Liver (tissue), 9 donors: Measurements from ENCODE around the gene ARAP1. TPM values are rescaled to one million over a fixed set of nuclear protein-coding genes. Genes with fewer than 3 reads are reported as not detected.

Source experiments
- DNase-seq: peaks from one replicate; pipeline ENCODE4 v3.0.0-alpha.2; 2017; ENCODE audit warnings: low spot score
- H3K27ac ChIP-seq, 2 donors: one replicate each; pipeline ENCODE4 v1.7.0; 2013; ENCODE audit warnings: inconsistent platforms in 2 of 2, low read length in 2 of 2, control low read depth in 1 of 2, low read depth in 1 of 2, mild to moderate bottlenecking in 1 of 2
- H3K27me3 ChIP-seq, 4 donors: one replicate each; pipeline versions ENCODE4 v1.6.1 to v1.7.0; 2013; ENCODE audit warnings: low read length in 3 of 4, inconsistent platforms in 1 of 4, mild to moderate bottlenecking in 1 of 4, moderate library complexity in 1 of 4; ENCODE audit not compliant: control insufficient read depth in 4 of 4, insufficient read depth in 4 of 4
- H3K36me3 ChIP-seq, 4 donors: one replicate each; pipeline versions ENCODE4 v1.6.1 to v1.7.0; 2013; ENCODE audit warnings: low read length in 3 of 4, mild to moderate bottlenecking in 3 of 4, low read depth in 1 of 4, moderate library complexity in 1 of 4; ENCODE audit not compliant: control insufficient read depth in 4 of 4, insufficient read depth in 3 of 4
- H3K4me1 ChIP-seq, 4 donors: one replicate each; pipeline versions ENCODE4 v1.6.1 to v1.7.0; 2013; ENCODE audit warnings: low read length in 3 of 4, mild to moderate bottlenecking in 3 of 4, moderate library complexity in 1 of 4; ENCODE audit not compliant: control insufficient read depth in 4 of 4, insufficient read depth in 4 of 4
- H3K4me3 ChIP-seq, 3 donors: one replicate each; pipeline versions ENCODE4 v1.6.1 to v1.7.0; 2013; ENCODE audit warnings: low read length in 3 of 3, control low read depth in 1 of 3, low read depth in 1 of 3, mild to moderate bottlenecking in 1 of 3
- H3K9ac ChIP-seq, 2 donors: one replicate each; pipeline ENCODE4 v1.7.0; 2013; ENCODE audit warnings: low read length in 2 of 2, mild to moderate bottlenecking in 2 of 2, moderate library complexity in 2 of 2, control low read depth in 1 of 2, low read depth in 1 of 2
- H3K9me3 ChIP-seq, 4 donors: one replicate each; pipeline versions ENCODE4 v1.6.1 to v1.7.0; 2013; ENCODE audit warnings: low read length in 3 of 4; ENCODE audit not compliant: control insufficient read depth in 4 of 4
- EGR1 ChIP-seq, 2 donors: IDR thresholded peaks; 2 replicates each; pipeline ENCODE4 v1.6.1; 2016 to 2018; ENCODE audit warnings: antibody characterized with exemption in 2 of 2, low read depth in 2 of 2
- FOXA1 ChIP-seq: IDR thresholded peaks from 2 replicates; pipeline ENCODE4 v1.6.1; 2016; ENCODE audit warnings: antibody characterized with exemption
- FOXA2 ChIP-seq: IDR thresholded peaks from 2 replicates; pipeline ENCODE4 v1.6.1; 2016; ENCODE audit warnings: antibody characterized with exemption
- GABPA ChIP-seq, 2 donors: IDR thresholded peaks in 1 of 2; conservative IDR thresholded peaks in 1 of 2; 2 replicates each; pipeline ENCODE4 v1.6.1; 2016; ENCODE audit warnings: antibody characterized with exemption in 2 of 2, mild to moderate bottlenecking in 1 of 2, moderate library complexity in 1 of 2
- HNF4A ChIP-seq, 2 donors: conservative IDR thresholded peaks; 2 replicates each; pipeline ENCODE4 v1.6.1; 2016; ENCODE audit warnings: antibody characterized with exemption in 2 of 2, mild to moderate bottlenecking in 2 of 2
- HNF4G ChIP-seq: IDR thresholded peaks from 2 replicates; pipeline ENCODE4 v1.6.1; 2016; ENCODE audit warnings: antibody characterized with exemption
- JUND ChIP-seq, 2 donors: IDR thresholded peaks; 2 replicates each; pipeline ENCODE4 v1.6.1; 2016; ENCODE audit warnings: antibody characterized with exemption in 2 of 2
- NR2F2 ChIP-seq: IDR thresholded peaks from 2 replicates; pipeline ENCODE4 v1.6.1; 2016; ENCODE audit warnings: antibody characterized with exemption
- RAD21 ChIP-seq, 2 donors: IDR thresholded peaks; 2 replicates each; pipeline ENCODE4 v1.6.1; 2016; ENCODE audit warnings: antibody characterized with exemption in 2 of 2, mild to moderate bottlenecking in 2 of 2
- SP1 ChIP-seq: IDR thresholded peaks from 2 replicates; pipeline ENCODE4 v1.6.1; 2018; ENCODE audit warnings: antibody characterized with exemption, mild to moderate bottlenecking
- TAF1 ChIP-seq: conservative IDR thresholded peaks from 2 replicates; pipeline ENCODE4 v1.6.1; 2016; ENCODE audit warnings: antibody characterized with exemption, mild to moderate bottlenecking
- YY1 ChIP-seq: IDR thresholded peaks from 2 replicates; pipeline ENCODE4 v1.6.1; 2016; ENCODE audit warnings: antibody characterized with exemption, mild to moderate bottlenecking
- WGBS: extraction: QIAGEN DNeasy Blood & Tissue Kit; methylation state at CpG from one replicate; pipeline ENCODE4 v1.1.7; 2013; 5-methylcytosine and 5-hydroxymethylcytosine counted together
- polyA plus RNA-seq, 2 donors: library from polyadenylated mRNA; stranded (reverse) in 1 of 2; unstranded in 1 of 2; fragments of 200-250 nt in 1 of 2; fragments of >200 nt in 1 of 2; fragmentation: Nextera tagmentation in 1 of 2; extraction: Ambion mirVana in 1 of 2; gene quantifications; one replicate each; pipeline versions ENCODE4 v1.2.1 to v1.2.3, GENCODE V29; 2013 to 2015
- total RNA-seq, 2 donors: library from RNA; depleted of rRNA; stranded (reverse); fragments of >200 nt; gene quantifications; one replicate each; pipeline ENCODE4 v1.2.3, GENCODE V29; 2014
- TF ChIP-seq, protein P1 (sequence below): IDR thresholded peaks from 2 replicates; pipeline ENCODE4 v1.6.1; 2016; ENCODE audit warnings: antibody characterized with exemption
- TF ChIP-seq, protein P2 (sequence below): IDR thresholded peaks from 2 replicates; pipeline ENCODE4 v1.6.1; 2016; ENCODE audit warnings: antibody characterized with exemption
- TF ChIP-seq, protein P3 (sequence below): fragments of 150-350 bp; IDR thresholded peaks from 2 replicates; pipeline ENCODE4 v1.5.1; 2017; ENCODE audit warnings: improper control_type of control experiment, low read depth, low read length; ENCODE audit not compliant: missing input control
- TF ChIP-seq, protein P4 (sequence below): IDR thresholded peaks from 2 replicates; pipeline ENCODE4 v1.6.1; 2016; ENCODE audit warnings: antibody characterized with exemption, mild to moderate bottlenecking
- TF ChIP-seq, protein P5 (sequence below): IDR thresholded peaks from 2 replicates; pipeline ENCODE4 v1.6.1; 2016; ENCODE audit warnings: antibody characterized with exemption
- donor health status: healthy.
- donor health status: healthy.
- donor health status: healthy.
- donor health status: healthy.
- donor health status: healthy.

ARAP1 gene
- total and polyA plus RNA-seq, 4 donors = 14.4 to 77.8 (median 43.5) TPM

DNA sequence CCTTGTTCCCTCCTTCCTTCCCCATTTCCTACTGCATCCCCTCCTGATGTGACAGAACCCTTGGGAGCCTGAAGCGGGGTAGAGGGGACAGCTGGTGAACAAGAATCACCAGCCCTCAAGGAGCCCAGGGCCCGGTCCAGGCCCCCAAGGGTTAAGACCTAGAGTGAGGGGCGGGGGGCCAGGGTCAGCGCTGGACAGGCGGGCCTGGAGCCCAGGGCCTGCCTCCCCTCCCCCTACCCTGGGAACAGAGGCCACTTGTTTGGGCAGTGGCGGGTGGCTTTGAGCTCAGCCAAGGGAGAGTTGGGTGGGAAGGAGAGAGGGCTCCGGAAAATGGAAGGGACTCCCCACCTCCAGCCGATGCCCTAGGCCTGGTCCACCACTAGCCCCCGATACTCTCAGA lies 2.1 kb downstream of the ARAP1 start:
- no peak overlapping the region for H3K9ac ChIP-seq
- TF ChIP-seq SP1 (no peak), RAD21 (IDR thresholded peaks at IDR 0.05) (no peak), HNF4A (conservative IDR thresholded peaks at IDR 0.05) (no peak), TAF1 (no peak), NR2F2 (no peak), GABPA (IDR thresholded peaks at IDR 0.05 in 1 of 2, conservative IDR thresholded peaks at IDR 0.05 in 1 of 2) (no peak), EGR1 (IDR thresholded peaks at IDR 0.05; ENCODE audit: low read depth in 2 of 2) (no peak), JUND (IDR thresholded peaks at IDR 0.05) (no peak), FOXA1 (no peak), YY1 (no peak)
- TF ChIP-seq, protein P1, sequence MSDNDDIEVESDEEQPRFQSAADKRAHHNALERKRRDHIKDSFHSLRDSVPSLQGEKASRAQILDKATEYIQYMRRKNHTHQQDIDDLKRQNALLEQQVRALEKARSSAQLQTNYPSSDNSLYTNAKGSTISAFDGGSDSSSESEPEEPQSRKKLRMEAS = no peak
- TF ChIP-seq, protein P2, sequence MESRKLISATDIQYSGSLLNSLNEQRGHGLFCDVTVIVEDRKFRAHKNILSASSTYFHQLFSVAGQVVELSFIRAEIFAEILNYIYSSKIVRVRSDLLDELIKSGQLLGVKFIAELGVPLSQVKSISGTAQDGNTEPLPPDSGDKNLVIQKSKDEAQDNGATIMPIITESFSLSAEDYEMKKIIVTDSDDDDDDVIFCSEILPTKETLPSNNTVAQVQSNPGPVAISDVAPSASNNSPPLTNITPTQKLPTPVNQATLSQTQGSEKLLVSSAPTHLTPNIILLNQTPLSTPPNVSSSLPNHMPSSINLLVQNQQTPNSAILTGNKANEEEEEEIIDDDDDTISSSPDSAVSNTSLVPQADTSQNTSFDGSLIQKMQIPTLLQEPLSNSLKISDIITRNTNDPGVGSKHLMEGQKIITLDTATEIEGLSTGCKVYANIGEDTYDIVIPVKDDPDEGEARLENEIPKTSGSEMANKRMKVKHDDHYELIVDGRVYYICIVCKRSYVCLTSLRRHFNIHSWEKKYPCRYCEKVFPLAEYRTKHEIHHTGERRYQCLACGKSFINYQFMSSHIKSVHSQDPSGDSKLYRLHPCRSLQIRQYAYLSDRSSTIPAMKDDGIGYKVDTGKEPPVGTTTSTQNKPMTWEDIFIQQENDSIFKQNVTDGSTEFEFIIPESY = no peak
- TF ChIP-seq, protein P3, sequence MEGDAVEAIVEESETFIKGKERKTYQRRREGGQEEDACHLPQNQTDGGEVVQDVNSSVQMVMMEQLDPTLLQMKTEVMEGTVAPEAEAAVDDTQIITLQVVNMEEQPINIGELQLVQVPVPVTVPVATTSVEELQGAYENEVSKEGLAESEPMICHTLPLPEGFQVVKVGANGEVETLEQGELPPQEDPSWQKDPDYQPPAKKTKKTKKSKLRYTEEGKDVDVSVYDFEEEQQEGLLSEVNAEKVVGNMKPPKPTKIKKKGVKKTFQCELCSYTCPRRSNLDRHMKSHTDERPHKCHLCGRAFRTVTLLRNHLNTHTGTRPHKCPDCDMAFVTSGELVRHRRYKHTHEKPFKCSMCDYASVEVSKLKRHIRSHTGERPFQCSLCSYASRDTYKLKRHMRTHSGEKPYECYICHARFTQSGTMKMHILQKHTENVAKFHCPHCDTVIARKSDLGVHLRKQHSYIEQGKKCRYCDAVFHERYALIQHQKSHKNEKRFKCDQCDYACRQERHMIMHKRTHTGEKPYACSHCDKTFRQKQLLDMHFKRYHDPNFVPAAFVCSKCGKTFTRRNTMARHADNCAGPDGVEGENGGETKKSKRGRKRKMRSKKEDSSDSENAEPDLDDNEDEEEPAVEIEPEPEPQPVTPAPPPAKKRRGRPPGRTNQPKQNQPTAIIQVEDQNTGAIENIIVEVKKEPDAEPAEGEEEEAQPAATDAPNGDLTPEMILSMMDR = no peak
- TF ChIP-seq, protein P4, sequence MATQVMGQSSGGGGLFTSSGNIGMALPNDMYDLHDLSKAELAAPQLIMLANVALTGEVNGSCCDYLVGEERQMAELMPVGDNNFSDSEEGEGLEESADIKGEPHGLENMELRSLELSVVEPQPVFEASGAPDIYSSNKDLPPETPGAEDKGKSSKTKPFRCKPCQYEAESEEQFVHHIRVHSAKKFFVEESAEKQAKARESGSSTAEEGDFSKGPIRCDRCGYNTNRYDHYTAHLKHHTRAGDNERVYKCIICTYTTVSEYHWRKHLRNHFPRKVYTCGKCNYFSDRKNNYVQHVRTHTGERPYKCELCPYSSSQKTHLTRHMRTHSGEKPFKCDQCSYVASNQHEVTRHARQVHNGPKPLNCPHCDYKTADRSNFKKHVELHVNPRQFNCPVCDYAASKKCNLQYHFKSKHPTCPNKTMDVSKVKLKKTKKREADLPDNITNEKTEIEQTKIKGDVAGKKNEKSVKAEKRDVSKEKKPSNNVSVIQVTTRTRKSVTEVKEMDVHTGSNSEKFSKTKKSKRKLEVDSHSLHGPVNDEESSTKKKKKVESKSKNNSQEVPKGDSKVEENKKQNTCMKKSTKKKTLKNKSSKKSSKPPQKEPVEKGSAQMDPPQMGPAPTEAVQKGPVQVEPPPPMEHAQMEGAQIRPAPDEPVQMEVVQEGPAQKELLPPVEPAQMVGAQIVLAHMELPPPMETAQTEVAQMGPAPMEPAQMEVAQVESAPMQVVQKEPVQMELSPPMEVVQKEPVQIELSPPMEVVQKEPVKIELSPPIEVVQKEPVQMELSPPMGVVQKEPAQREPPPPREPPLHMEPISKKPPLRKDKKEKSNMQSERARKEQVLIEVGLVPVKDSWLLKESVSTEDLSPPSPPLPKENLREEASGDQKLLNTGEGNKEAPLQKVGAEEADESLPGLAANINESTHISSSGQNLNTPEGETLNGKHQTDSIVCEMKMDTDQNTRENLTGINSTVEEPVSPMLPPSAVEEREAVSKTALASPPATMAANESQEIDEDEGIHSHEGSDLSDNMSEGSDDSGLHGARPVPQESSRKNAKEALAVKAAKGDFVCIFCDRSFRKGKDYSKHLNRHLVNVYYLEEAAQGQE = no peak
- TF ChIP-seq, protein P5, sequence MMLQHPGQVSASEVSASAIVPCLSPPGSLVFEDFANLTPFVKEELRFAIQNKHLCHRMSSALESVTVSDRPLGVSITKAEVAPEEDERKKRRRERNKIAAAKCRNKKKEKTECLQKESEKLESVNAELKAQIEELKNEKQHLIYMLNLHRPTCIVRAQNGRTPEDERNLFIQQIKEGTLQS = no peak
- H3K9me3 ChIP-seq = no peaks in the 10 kb centered on the region
- no peak overlapping the region for H3K4me3 ChIP-seq
- WGBS = 80% methylated on average over 9 of the region's 9 CpGs
- no peak for DNase-seq
- peaks cover 4 to 37% (median 29%) of the 10 kb centered on the region in 4 donors for H3K4me1 ChIP-seq
- peaks cover 0 to 5% (median 1%) of the 10 kb centered on the region in 4 donors for H3K36me3 ChIP-seq
- H3K27me3 ChIP-seq = no peaks in the 10 kb centered on the region
- H3K27ac ChIP-seq = no peak overlapping the region

DNA sequence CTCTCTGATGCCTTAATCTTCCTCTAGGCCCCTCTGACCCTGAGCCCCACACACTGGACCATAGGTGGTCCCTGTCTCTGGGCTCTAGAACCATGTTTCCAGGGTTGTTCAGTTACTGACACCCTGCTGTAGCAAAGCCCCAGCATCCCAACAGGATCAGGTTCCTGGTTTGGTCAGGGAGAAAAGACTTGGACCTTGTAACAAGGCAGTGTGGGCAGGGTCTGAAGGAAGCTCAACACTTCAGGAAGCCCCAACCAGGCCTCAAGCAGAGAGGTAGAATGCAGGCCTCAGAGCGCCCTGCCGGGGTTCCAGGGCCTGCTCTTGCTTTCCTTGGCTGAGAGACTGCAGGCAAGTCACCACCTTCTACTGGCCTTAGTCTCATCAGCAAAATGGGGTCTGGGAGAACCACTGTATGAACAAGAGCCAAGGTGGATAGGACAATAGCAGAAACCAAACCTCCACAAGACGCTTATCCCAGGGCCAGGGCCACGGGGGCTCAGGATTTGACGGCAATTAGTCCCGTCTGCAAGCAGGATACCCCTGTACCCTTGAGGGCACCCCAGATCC lies 4.8 kb downstream of the ARAP1 start:
- no peaks in the 10 kb centered on the region for H3K36me3 ChIP-seq
- 98% methylated on average over 6 of the region's 6 CpGs for WGBS
- no peak for DNase-seq
- H3K27me3 ChIP-seq = no peaks in the 10 kb centered on the region
- no peak overlapping the region for H3K9ac ChIP-seq
- no peaks in the 10 kb centered on the region for H3K9me3 ChIP-seq
- H3K27ac ChIP-seq = no peak overlapping the region
- TF ChIP-seq YY1 (no peak), HNF4A (conservative IDR thresholded peaks at IDR 0.05) (no peak), JUND (IDR thresholded peaks at IDR 0.05) (no peak), SP1 (no peak), HNF4G (no peak), RAD21 (IDR thresholded peaks at IDR 0.05) (no peak), GABPA (IDR thresholded peaks at IDR 0.05 in 1 of 2, conservative IDR thresholded peaks at IDR 0.05 in 1 of 2) (no peak), FOXA2 (no peak), TAF1 (no peak)
- TF ChIP-seq, protein P4 = no peak
- TF ChIP-seq, protein P1 = no peak
- peaks cover 0 to 16% (median 13%) of the 10 kb centered on the region in 4 donors for H3K4me1 ChIP-seq
- H3K4me3 ChIP-seq = no peak overlapping the region
